ENCODE data around the gene GPN2.
"Not testable (repeated sequence)": the region's sequence is repeated elsewhere in the genome, so short reads cannot be mapped to it uniquely, and the experiment has no call there.

GRCh38 chr1:26881611-26882010, 8.5 kb downstream of the GPN2 start:
- not testable (repeated sequence) for TF ChIP-seq CTCF (conservative IDR thresholded peaks at IDR 0.05); EZH2 (IDR thresholded peaks at IDR 0.05; ENCODE audit: low read depth)

Data from PC-9 (cell line).